GM12878 (cell line): ENCODE results near the gene TACR1. TPM values are rescaled to one million over a fixed set of nuclear protein-coding genes. Genes with fewer than 3 reads are reported as not detected.

Experiments
- ATAC-seq: fragments of 200-7000 bp; cut with Tn5 transposase; 3 replicates; pipeline ENCODE4 v1.9.1; 2020; ENCODE audit warnings: mild to moderate bottlenecking, moderate library complexity
- BruUV-seq: library from RNA; stranded (reverse); fragments of 400-500 nt; replicated peaks from 2 replicates; lab custom pipeline; 2021; lab: Mats Ljungman, UMichigan
- CTCF ChIA-PET: fragments of 300-600 bp; sonication (Branson Sonifier 250); formaldehyde crosslinking; extraction: SDS; loops from one replicate; lab custom pipeline; 2021; ENCODE audit warnings: inconsistent platforms; lab: Yijun Ruan, JAX
- POLR2A ChIA-PET: fragments of 350-600 bp; formaldehyde crosslinking; extraction: SDS; loops from one replicate; lab custom pipeline; 2021; ENCODE audit warnings: inconsistent platforms; lab: Charles Lee
- RAD21 ChIA-PET: fragments of 300-600 bp; sonication (Branson Sonifier 250); formaldehyde crosslinking; loops from one replicate; lab custom pipeline; 2023; ENCODE audit warnings: antibody characterized with exemption; ENCODE audit not compliant: unreplicated experiment; lab: Charles Lee
- SMC1A ChIA-PET: fragments of 300-600 bp; sonication (Branson Sonifier 250); formaldehyde crosslinking; loops from one replicate; lab custom pipeline; 2023; ENCODE audit not compliant: unreplicated experiment, uncharacterized antibody; lab: Charles Lee
- DNase-seq: peaks from one replicate; pipeline ENCODE4 v3.0.0-alpha.2; 2011; ENCODE audit warnings: low read depth, low spot score
- FAIRE-seq: peaks from 3 replicates; lab custom pipeline; 2011; peaks lifted over from hg19 to GRCh38; lab: Jason Lieb, UNC
- H2AFZ ChIP-seq: 2 replicates; pipeline ENCODE4 v1.6.0; 2011; ENCODE audit warnings: low read depth, low read length, control low read depth; ENCODE audit not compliant: control insufficient read depth
- H3K27ac ChIP-seq: 2 replicates; pipeline ENCODE4 v1.5.1; 2011; ENCODE audit warnings: control low read depth; ENCODE audit not compliant: control insufficient read depth, insufficient read depth
- H3K27me3 ChIP-seq, 2 experiments: replicated peaks in 1 of 2; 2 replicates each; pipeline versions ENCODE4 v1.6.0 to v1.6.1; 2011; ENCODE audit warnings: low read length in 1 of 2; ENCODE audit not compliant: control insufficient read depth in 2 of 2, insufficient read depth in 2 of 2
- H3K36me3 ChIP-seq, 2 experiments: 2 replicates each; pipeline ENCODE4 v1.5.1; 2011; ENCODE audit warnings: low read length in 1 of 2; ENCODE audit not compliant: control insufficient read depth in 2 of 2, insufficient read depth in 2 of 2
- H3K4me1 ChIP-seq: 2 replicates; pipeline ENCODE4 v1.6.1; 2011; ENCODE audit warnings: mild to moderate bottlenecking, low read length, moderate library complexity, mixed read lengths; ENCODE audit not compliant: control insufficient read depth, insufficient read depth
- H3K4me2 ChIP-seq: 2 replicates; pipeline ENCODE4 v1.6.0; 2011; ENCODE audit warnings: control low read depth; ENCODE audit not compliant: control insufficient read depth, insufficient read depth
- H3K4me3 ChIP-seq: fragments of 200-600 bp; sonication (generic); 2 replicates; pipeline ENCODE4 v1.5.1; 2016
- H3K79me2 ChIP-seq: 2 replicates; pipeline ENCODE4 v1.6.0; 2011; ENCODE audit warnings: low read length; ENCODE audit not compliant: control insufficient read depth, insufficient read depth
- H3K9ac ChIP-seq: 2 replicates; pipeline ENCODE4 v1.8.0; 2011; ENCODE audit warnings: low read length, control low read depth, mixed read lengths; ENCODE audit not compliant: control insufficient read depth, insufficient read depth
- H3K9me3 ChIP-seq: replicated peaks from 3 replicates; pipeline ENCODE4 v1.5.1; 2011; ENCODE audit warnings: mild to moderate bottlenecking, low read length; ENCODE audit not compliant: control insufficient read depth, insufficient read depth
- H4K20me1 ChIP-seq: 2 replicates; pipeline ENCODE4 v1.6.0; 2011; ENCODE audit not compliant: control insufficient read depth, insufficient read depth
- ATF2 ChIP-seq: IDR thresholded peaks from 2 replicates; pipeline ENCODE4 v1.6.1; 2012; ENCODE audit warnings: low read length, inconsistent platforms
- BMI1 ChIP-seq: fragments of 450-650 bp; IDR thresholded peaks from 2 replicates; pipeline ENCODE4 v1.6.1; 2016; ENCODE audit warnings: mild to moderate bottlenecking, moderate library complexity, borderline replicate concordance
- E2F8 ChIP-seq: fragments of 450-650 bp; IDR thresholded peaks from 2 replicates; pipeline ENCODE4 v1.6.1; 2018; ENCODE audit warnings: mild to moderate bottlenecking, low read depth, moderate library complexity; ENCODE audit not compliant: partially characterized antibody
- EED ChIP-seq: sonication (generic); IDR thresholded peaks from 2 replicates; pipeline ENCODE4 v1.6.1; 2016; ENCODE audit warnings: antibody characterized with exemption, low read depth
- ETV6 ChIP-seq, 2 experiments: fragments of 450-650 bp in 1 of 2; IDR thresholded peaks in 1 of 2; conservative IDR thresholded peaks in 1 of 2; 2 replicates each; pipeline ENCODE4 v1.6.1; 2014; ENCODE audit warnings: antibody characterized with exemption in 1 of 2, borderline replicate concordance in 1 of 2, low read depth in 1 of 2, mild to moderate bottlenecking in 1 of 2, moderate library complexity in 1 of 2
- JUND ChIP-seq: IDR thresholded peaks from 2 replicates; pipeline ENCODE4 v1.6.1; 2012; ENCODE audit warnings: low read depth, mild to moderate bottlenecking, low read length, improper control_type of control experiment, moderate library complexity
- MEF2A ChIP-seq: IDR thresholded peaks from 2 replicates; pipeline ENCODE4 v1.6.1; 2011; ENCODE audit warnings: low read depth, mild to moderate bottlenecking, low read length, moderate library complexity; ENCODE audit not compliant: insufficient read depth
- PBX3 ChIP-seq: IDR thresholded peaks from 2 replicates; pipeline ENCODE4 v1.6.1; 2011; ENCODE audit warnings: mild to moderate bottlenecking, low read depth, low read length, moderate library complexity; ENCODE audit not compliant: insufficient replicate concordance
- RUNX3 ChIP-seq: IDR thresholded peaks from 2 replicates; pipeline ENCODE4 v1.6.1; 2012; ENCODE audit warnings: low read length, inconsistent platforms
- SIN3A ChIP-seq: IDR thresholded peaks from 2 replicates; pipeline ENCODE4 v1.6.1; 2012; ENCODE audit warnings: low read depth, low read length, improper control_type of control experiment
- SRF ChIP-seq, 2 experiments: IDR thresholded peaks; 2 replicates each; pipeline ENCODE4 v1.6.1; 2011; ENCODE audit warnings: low read depth in 2 of 2, low read length in 2 of 2, mild to moderate bottlenecking in 1 of 2, moderate library complexity in 1 of 2
- ZSCAN29 ChIP-seq: fragments of 450-650 bp; IDR thresholded peaks from 2 replicates; pipeline ENCODE4 v1.6.1; 2017; ENCODE audit warnings: mild to moderate bottlenecking, moderate library complexity
- WGBS: methylation state at CpG from one replicate; pipeline ENCODE4 v1.1.6; 2016; ENCODE audit warnings: low lambda C conversion rate; ENCODE audit not compliant: insufficient replicate concordance, insufficient coverage; ENCODE audit errors: missing lambda C conversion rate; 5-methylcytosine and 5-hydroxymethylcytosine counted together
- in situ Hi-C: fragments of 300-500 bp; cut with MboI; formaldehyde crosslinking; loops from 9 replicates; pipeline ENCODE4 v1.14.3; 2018; ENCODE audit warnings: mixed read lengths
- intact Hi-C: fragments of 100-400 bp; cut with micrococcal nuclease; formaldehyde crosslinking; loops from one replicate; pipeline ENCODE4 v1.14.2; 2022; ENCODE audit not compliant: unreplicated experiment
- polyA plus RNA-seq, 11 experiments: library from polyadenylated mRNA; depleted of rRNA in 4 of 11; unstranded in 6 of 11; stranded (reverse) in 5 of 11; fragments of >200 nt; fragmentation: Nextera tagmentation in 4 of 11; fragmentation: Illumina TruSeq in 1 of 11; extraction: Ambion mirVana in 4 of 11; extraction: Trizol in 1 of 11; gene quantifications; 1 replicate in 1 of 11; 2 replicates in 10 of 11; pipeline versions ENCODE4 v1.2.1 to v1.2.3, GENCODE V29; 2011 to 2016; ENCODE audit warnings: inconsistent platforms in 2 of 11, missing spikeins in 2 of 11, low read depth in 1 of 11
- total RNA-seq, 4 experiments: library from RNA; depleted of rRNA in 3 of 4; stranded (reverse); fragments of >200 nt in 3 of 4; fragmentation: Illumina TruSeq in 1 of 4; extraction: Trizol in 1 of 4; gene quantifications; 2 replicates each; pipeline versions ENCODE4 v1.2.1 to v1.2.3, GENCODE V29; 2013 to 2021

Gene TACR1
- total and polyA plus RNA-seq, 10 of the 15 experiments (the other 5 are each of a cell fraction or from before 2014, with no cell fraction given): 0.04 to 1.4 (median 0.15) TPM

- TF ChIP-seq E2F8 (no peak), MEF2A (no peak), SRF (IDR thresholded peaks at IDR 0.05; ENCODE audit: low read depth in 2 of 2, low read length in 2 of 2) (no peak), ATF2 (no peak)
These were observed 158.1 kb downstream of the TACR1 start (continued) for GRCh38 chr2:75041226-75041625.

GRCh38 chr2:75035444-75036353, 163.6 kb downstream of the TACR1 start:
- ChIA-PET SMC1A (interaction anchor here (1.0 kb wide), 1 partner anchor 9 kb away, joined by 3 read pairs; no protein-coding TSS in a partner anchor), CTCF (interaction anchor here (1.2 kb wide), 1 partner anchor 20 kb away, joined by 3 read pairs; no protein-coding TSS in a partner anchor), POLR2A (no interaction called here), RAD21 (no interaction called here)
- H3K27me3 ChIP-seq: no peaks in the 10 kb centered on the region
- ATAC-seq: no peak
- H3K4me3 ChIP-seq: no peak overlapping the region
- no peaks in the 10 kb centered on the region for H3K36me3 ChIP-seq
- H4K20me1 ChIP-seq: no peaks in the 10 kb centered on the region
- no peaks in the 10 kb centered on the region; the same call in 2 of the 3 replicates for H3K9me3 ChIP-seq
- H3K4me2 ChIP-seq: no peak overlapping the region
- peaks cover 2% of the 10 kb centered on the region; the same call in 1 of the 2 replicates for H3K4me1 ChIP-seq
- no peak for FAIRE-seq
- no peak overlapping the region for H3K27ac ChIP-seq
- H3K9ac ChIP-seq: no peak overlapping the region
- no peaks in the 10 kb centered on the region for H3K79me2 ChIP-seq
- no peak for DNase-seq
- WGBS: 76% methylated on average over 3 of the region's 3 CpGs
- BruUV-seq: no TSS peak
- in situ Hi-C loops: no loop called here
- intact Hi-C loops: no loop called here
- H2AFZ ChIP-seq: no peak overlapping the region
- TF ChIP-seq EED (no peak), E2F8 (no peak), JUND (no peak), ETV6 (conservative IDR thresholded peaks at IDR 0.05 in 1 of 2, IDR thresholded peaks at IDR 0.05 in 1 of 2; ENCODE audit: borderline replicate concordance in 1 of 2, low read depth in 1 of 2) (no peak), BMI1 (no peak), PBX3 (no peak), RUNX3 (no peak), SIN3A (no peak), ZSCAN29 (no peak)
